ENCODE results near the gene SYT5.

SYT5 gene

GRCh38 chr19:55134736-55135135, 45.4 kb downstream of the SYT5 start:
- TF ChIP-seq ZNF8 (CRISPR knock-in tag; IDR thresholded peaks at IDR 0.05), result no peak
- no peak for TF ChIP-seq BACH2 (CRISPR knock-in tag; IDR thresholded peaks at IDR 0.05; ENCODE audit: borderline replicate concordance)
- TF ChIP-seq TOX (CRISPR knock-in tag; IDR thresholded peaks at IDR 0.05; ENCODE audit: borderline replicate concordance), result no peak
- TF ChIP-seq TSHZ2 (CRISPR knock-in tag; IDR thresholded peaks at IDR 0.05), result no peak
- no peak for TF ChIP-seq ZC3H10 (CRISPR knock-in tag; IDR thresholded peaks at IDR 0.05)
- no peak for TF ChIP-seq ESRRG (CRISPR knock-in tag; IDR thresholded peaks at IDR 0.05)
- TF ChIP-seq ISL1 (CRISPR knock-in tag; IDR thresholded peaks at IDR 0.05), result no peak
- no peak for TF ChIP-seq TCF4 (CRISPR knock-in tag; IDR thresholded peaks at IDR 0.05; ENCODE audit: borderline replicate concordance)
- no peak for TF ChIP-seq OSR1 (CRISPR knock-in tag; IDR thresholded peaks at IDR 0.05)
- no peak for TF ChIP-seq CSDC2 (CRISPR knock-in tag; IDR thresholded peaks at IDR 0.05)
- TF ChIP-seq ZNF565 (CRISPR knock-in tag; conservative IDR thresholded peaks at IDR 0.05; ENCODE audit: low read depth), result no peak
- TF ChIP-seq PATZ1 (CRISPR knock-in tag; IDR thresholded peaks at IDR 0.05; ENCODE audit: borderline replicate concordance), result no peak
- TF ChIP-seq CSRNP3 (CRISPR knock-in tag; IDR thresholded peaks at IDR 0.05), result no peak
- no peak for TF ChIP-seq GLIS3 (CRISPR knock-in tag; IDR thresholded peaks at IDR 0.05)
- TF ChIP-seq ZFP30 (CRISPR knock-in tag; IDR thresholded peaks at IDR 0.05), result no peak
- no peak for TF ChIP-seq SNAI2 (CRISPR knock-in tag; IDR thresholded peaks at IDR 0.05)
- no peak for TF ChIP-seq PPARA (CRISPR knock-in tag; IDR thresholded peaks at IDR 0.05; ENCODE audit: borderline replicate concordance)
- TF ChIP-seq POU6F1 (CRISPR knock-in tag; IDR thresholded peaks at IDR 0.05; ENCODE audit: borderline replicate concordance, low read depth), result no peak
- ATAC-seq, result no peak

- TF ChIP-seq ZFP3 (CRISPR knock-in tag; IDR thresholded peaks at IDR 0.05) (no peak), TCF4 (CRISPR knock-in tag; IDR thresholded peaks at IDR 0.05; ENCODE audit: borderline replicate concordance) (no peak), CSRNP3 (CRISPR knock-in tag; IDR thresholded peaks at IDR 0.05) (no peak), ESRRG (CRISPR knock-in tag; IDR thresholded peaks at IDR 0.05) (no peak), ZFP30 (CRISPR knock-in tag; IDR thresholded peaks at IDR 0.05) (no peak), ZNF565 (CRISPR knock-in tag; conservative IDR thresholded peaks at IDR 0.05; ENCODE audit: low read depth) (no peak), TOX (CRISPR knock-in tag; IDR thresholded peaks at IDR 0.05; ENCODE audit: borderline replicate concordance) (no peak), GLIS3 (CRISPR knock-in tag; IDR thresholded peaks at IDR 0.05) (no peak)
- no peak for ATAC-seq
These were observed 46.2 kb downstream of the SYT5 start for GRCh38 chr19:55133639-55134444.
